ENCODE measurements around the gene GSK3B.

Gene GSK3B

DNA sequence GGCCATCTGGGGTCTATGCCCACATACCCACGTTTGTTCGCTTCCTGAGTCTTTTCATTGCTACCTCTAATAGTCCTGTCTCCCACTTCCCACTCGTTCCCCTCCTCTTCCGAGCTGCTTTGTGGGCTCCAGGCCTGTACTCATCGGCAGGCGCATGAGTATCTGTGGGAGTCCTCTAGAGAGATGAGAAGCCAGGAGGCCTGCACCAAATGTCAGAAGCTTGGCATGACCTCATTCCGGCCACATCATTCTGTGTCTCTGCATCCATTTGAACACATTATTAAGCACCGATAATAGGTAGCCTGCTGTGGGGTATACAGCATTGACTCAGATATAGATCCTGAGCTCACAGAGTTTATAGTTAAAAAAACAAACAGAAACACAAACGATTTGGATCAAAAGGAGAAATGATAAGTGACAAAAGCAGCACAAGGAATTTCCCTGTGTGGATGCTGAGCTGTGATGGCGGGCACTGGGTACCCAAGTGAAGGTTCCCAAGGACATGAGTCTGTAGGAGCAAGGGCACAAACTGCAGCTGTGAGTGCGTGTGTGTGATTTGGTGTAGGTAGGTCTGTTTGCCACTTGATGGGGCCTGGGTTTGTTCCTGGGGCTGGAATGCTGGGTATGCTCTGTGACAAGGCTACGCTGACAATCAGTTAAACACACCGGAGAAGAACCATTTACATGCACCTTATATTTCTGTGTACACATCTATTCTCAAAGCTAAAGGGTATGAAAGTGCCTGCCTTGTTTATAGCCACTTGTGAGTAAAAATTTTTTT, 276.5 kb downstream of the GSK3B start:
- DNase-seq (ENCODE audit: low spot score), result no peak

DNA sequence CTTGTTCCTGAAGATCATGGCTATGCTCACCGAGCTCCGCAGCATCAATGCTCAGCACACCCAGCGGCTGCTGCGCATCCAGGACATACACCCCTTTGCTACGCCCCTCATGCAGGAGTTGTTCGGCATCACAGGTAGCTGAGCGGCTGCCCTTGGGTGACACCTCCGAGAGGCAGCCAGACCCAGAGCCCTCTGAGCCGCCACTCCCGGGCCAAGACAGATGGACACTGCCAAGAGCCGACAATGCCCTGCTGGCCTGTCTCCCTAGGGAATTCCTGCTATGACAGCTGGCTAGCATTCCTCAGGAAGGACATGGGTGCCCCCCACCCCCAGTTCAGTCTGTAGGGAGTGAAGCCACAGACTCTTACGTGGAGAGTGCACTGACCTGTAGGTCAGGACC, 277.2 kb downstream of the GSK3B start:
- DNase-seq (ENCODE audit: low spot score), result no peak

DNA sequence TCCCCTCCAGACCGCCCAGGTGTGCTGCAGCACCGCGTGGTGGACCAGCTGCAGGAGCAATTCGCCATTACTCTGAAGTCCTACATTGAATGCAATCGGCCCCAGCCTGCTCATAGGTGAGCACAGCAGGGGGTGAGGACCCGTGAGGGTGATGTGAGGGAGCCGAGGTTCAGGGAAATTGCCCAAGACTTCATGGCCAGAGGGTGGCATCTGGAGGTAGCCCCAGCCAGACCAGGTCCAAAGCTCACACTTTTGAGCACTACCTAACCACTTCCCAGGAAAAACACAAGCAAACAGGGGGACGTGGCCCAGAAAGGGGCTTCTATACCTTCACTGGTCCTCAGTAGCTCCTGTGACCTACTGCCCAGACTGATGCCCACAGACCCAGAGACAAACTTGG, 278.5 kb downstream of the GSK3B start:
- DNase-seq (ENCODE audit: low spot score), result no peak

DNA sequence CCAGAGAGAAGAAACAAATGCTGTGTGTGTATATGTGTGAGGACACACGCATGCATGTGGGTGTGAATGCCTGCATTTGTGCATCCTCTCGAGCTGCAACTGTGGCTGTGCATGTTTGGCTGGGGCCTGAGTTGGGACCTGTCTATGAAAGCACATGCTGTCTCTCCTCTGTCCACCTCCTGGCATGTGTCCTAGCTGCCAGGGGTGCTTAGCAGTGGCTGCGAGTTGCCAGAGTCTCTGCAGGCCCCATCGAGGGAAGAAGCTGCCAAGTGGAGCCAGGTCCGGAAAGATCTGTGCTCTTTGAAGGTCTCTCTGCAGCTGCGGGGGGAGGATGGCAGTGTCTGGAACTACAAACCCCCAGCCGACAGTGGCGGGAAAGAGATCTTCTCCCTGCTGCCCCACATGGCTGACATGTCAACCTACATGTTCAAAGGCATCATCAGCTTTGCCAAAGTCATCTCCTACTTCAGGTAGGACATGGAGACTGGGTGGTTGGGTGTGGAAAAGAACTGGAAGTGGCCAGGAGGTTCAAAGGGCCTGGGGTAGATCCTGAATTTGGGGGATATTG, 281.7 kb downstream of the GSK3B start:
- no peak for DNase-seq (ENCODE audit: low spot score)

DNA sequence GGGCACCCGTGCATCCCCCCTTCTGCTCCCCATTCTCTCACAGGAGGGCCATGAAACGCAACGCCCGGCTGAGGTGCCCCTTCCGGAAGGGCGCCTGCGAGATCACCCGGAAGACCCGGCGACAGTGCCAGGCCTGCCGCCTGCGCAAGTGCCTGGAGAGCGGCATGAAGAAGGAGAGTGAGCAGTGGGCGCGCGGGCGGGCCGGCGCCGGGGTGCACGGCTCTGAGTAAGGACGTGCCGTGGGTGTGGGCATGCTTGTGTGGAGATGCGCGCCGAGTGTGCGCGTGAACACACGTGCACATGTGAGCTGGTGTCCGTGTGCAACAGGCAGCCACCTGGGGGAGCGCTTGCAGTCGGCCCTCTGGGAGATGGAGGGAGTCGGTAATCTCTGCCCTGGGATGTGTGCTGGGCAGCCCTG, 284.2 kb downstream of the GSK3B start:
- DNase-seq (ENCODE audit: low spot score), result peak; percentile 25

DNA sequence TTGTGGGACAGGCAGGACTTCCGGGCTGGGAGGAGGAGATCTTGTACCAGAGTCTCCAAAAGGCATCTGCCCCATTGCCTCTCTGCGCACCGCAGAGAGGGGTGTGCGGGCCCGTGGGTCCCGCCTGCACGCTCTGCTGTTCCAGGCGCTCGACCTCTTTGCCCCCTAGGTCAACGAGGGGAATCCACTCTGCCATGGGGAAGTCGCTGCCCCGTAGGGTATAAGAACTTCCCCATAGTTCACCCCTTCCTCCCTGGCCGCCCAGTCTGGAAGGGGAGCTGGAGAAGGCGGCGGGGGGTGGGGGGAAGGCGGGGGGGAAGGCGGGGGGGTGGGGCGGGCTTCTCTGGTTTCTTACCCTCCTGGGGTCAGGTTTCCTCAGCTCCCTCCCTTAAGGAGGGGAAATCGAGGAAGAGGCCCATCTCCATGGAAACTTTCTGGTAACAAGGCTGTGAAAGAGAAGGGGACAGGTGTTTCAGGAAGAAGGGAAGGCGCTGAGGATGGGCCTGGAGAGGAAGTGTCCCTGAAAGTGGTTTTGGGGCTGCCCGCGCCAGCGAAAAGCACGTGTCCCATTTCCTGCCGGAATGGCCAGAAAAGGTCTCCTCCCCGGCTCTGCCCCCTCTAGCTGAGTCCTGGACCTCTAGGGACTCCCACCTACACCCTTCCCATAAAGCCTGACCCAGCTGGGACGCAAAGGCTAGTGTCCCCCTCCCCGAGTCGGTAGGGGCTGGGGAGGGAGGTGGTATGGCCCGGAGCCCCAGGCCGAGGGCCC, 284.8 kb downstream of the GSK3B start:
- no peak for DNase-seq (ENCODE audit: low spot score)

DNA sequence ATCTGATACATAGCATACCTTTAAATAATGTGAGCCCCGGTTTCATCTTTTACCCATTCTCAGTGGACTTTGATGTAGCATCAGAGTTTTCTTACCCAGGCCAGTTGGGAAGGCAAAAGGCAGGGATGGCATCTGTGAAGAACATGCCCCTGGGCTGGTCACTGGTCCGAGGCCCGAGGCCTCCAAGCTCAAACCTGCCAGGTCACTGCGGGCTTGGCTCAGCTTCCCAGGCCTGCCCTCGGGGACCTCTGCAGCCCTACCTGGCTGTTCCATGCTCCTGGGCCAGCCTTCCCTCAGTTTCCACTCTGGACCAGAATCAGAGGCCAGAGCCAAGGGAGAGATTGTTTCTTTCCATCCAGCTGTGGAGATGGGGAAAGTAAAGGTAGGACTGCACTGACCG, 285.4 kb downstream of the GSK3B start:
- DNase-seq (ENCODE audit: low spot score), result no peak

DNA sequence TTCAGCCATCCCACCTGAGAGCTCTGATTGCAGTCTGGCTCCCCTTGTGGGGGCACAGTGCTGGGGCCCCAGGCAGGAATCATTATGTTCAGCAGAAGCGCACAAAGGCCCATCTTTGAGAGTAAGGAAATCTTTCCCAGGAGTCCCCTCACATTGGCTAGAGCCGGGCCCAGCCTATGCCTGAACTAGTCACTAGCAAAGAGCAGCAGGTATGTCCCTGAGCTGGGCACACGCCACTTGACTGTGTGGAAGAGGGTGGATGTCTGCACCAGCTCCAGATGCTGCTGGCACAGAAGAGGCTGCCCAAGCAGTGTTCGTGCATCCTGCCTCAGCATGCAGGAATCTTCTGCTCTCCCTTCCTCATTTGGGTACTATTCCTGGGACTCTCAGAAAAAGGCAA, 286.0 kb downstream of the GSK3B start:
- no peak for DNase-seq (ENCODE audit: low spot score)

DNA sequence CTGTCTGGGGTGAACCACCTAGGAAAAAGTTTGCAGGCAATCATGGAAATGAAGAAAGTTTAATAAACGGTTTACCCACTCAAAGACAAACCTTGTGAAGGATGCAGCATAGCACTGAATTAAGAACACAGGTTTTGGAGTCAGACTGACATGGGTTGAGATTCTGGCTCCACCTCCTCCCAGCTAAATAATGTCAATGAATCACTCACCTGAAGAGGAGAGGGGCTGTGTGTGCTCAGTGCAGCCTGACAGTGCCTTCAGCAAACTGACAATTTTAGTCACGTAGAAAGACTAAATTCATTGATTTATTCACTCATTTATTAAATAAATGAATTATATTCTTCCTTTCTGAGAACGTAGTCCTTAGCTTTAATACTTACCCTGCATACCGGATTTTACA, 293.4 kb downstream of the GSK3B start:
- DNase-seq (ENCODE audit: low spot score), result no peak

DNA sequence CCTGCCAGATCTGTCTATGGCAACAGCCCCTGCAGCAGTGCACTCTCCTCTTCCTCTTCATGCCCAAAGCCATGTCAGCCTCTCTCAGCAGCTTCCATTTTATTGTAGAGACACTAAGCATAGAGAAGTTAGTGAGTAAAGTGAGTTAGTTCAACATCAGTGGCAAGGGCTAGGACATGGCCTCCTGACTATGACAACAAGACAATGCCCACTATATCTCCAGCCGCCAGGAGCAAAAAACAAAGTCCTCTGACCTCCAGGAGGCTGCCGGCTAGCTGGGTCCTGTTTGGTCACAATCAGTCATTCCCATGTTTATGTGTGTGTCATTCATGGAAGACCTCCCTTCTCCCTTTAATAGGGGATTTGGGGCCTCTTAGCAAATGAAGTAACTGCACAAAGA, 297.5 kb downstream of the GSK3B start:
- no peak for DNase-seq (ENCODE audit: low spot score)

DNA sequence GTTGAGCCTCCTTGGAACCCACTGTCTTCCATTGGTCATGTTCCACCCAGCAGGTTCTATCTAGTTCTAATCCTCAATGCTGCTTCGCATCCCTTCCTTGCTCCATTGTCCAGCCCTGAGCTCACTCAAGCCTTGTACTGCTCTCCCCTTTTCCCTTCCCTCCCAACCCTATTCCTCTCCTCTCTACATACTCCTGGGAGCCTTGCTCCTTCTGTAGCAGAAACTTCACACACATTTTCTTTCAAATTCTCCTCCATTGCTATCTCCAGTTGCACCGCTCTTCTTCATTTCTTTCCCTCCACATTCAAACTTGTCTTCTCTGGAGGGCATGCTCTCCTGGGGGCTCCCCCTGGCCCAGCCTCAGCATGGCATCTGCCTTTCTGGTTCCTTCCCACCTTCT, 297.9 kb downstream of the GSK3B start:
- no peak for DNase-seq (ENCODE audit: low spot score)

DNA sequence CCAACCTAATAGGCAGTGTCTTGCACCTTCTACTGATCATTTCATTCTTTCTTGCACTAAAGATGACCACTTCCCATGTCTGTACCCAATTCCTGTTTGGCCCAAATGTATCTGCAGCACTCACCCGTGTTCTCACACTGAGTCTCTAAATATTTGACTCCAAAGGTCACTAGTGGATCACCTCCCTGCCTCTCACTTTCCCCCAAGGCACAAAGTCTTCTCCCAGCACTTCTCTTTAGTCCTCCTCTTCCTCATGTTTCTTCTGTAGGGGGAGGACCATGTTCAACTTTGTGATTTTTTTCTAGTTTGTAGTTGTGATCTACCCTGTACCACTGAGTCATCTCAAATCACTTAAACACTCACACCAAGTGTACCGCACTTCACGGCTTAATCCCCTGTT, 298.4 kb downstream of the GSK3B start:
- no peak for DNase-seq (ENCODE audit: low spot score)

DNA sequence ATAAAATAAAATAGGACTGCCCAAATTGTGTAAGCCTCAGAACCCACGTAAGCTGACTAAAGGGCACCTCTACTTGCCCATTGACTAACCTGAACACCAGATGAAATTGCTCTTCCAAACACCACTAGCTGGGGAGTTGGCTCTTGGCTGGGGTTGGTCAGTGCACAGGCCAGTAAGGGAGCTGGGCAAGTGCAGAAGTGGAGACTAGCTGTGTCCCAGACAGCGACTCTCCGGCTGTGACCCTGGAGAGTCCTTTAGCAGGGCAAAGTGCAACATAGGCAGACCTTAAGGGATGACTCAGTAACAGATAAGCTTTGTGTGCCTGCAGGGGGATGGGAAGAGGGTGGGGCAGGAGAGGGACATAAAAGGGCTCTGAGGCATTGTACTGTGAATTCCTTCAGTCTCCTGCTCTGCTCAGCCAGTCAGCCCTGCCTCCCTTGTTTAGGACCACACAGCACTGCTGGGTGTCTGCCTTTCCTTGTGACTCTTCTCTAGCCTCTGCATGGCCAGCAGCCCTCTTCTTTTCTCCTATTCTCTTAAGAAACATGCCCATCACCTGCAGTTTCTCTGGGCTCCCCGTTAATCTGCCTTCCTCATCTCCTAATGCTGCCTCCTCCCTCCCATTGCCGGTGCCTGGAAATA, 299.2 kb downstream of the GSK3B start:
- DNase-seq (ENCODE audit: low spot score), result no peak

DNA sequence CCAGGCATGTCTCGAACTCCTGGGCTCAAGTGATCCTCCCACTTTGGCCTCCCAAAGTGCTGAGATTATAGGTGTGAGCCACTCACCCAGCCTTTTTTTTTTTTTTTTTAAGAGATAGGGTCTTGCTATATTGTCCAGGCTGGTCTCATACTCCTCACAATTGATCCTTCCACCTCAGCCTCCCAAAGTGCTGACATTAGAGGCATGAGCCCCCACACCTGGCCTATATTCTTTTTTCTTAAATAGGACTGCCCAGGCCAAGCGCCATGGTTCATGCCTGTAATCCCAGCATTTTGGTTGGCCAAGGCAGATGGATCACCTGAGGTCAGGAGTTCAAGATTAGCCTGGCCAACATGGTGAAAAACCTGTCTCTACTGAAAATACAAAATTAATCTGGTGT, 299.8 kb downstream of the GSK3B start:
- DNase-seq (ENCODE audit: low spot score), result no peak

DNA sequence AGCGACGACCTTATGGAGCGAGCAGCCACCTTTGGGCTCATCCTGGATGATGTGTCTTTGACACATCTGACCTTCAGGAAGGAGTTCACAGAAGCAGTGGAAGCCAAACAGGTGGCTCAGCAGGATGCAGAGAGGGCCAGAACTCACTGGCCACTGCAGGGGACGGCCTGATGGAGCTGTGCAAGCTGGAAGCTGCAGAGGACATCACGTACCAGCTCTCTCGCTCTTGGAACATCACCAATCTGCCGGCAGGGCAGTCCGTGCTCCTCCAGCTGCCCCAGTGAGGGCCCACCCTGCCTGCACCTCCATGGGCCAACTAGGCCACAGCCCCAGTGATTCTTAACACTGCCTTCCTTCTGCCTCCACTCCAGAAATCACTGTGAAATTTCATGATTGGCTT, 302.0 kb downstream of the GSK3B start:
- no peak for DNase-seq (ENCODE audit: low spot score)

DNA sequence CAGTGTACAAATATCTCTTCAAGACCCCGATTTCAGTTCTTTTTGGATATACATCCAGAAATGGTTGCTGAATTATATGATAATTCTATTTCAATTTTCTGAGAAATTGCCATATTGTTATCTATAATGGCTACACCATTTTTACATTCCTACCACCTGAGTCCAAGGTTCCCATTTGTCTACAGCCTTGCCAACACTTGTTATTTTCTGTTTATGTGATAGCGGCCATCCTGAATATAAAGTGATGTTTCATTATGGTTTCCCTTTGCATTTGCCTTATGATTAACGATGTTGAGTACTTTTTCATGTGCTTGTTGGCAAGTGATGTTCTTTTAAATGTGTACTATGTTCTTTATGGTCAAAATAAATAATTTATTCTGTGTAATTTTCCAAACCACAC, 303.9 kb downstream of the GSK3B start:
- no peak for DNase-seq (ENCODE audit: low spot score)

DNA sequence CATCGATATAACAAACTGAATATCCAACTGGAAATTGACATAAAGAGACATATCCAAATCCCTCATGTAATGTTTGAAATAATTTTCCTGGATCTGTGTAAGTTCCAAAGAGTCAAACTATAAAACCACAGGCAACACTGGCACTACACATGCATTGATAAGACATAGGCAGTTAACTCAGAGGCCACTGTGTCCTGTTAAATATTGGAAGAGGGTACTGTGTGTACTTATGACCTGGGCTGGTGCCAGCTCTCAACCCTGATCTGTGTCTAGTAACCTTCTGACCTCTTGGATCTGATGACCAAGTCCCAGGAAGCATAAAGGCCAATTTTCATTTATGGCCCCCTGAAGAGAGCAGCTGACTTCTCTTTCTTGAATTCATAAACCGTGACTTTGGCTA, 307.8 kb downstream of the GSK3B start:
- no peak for DNase-seq (ENCODE audit: low spot score)

DNA sequence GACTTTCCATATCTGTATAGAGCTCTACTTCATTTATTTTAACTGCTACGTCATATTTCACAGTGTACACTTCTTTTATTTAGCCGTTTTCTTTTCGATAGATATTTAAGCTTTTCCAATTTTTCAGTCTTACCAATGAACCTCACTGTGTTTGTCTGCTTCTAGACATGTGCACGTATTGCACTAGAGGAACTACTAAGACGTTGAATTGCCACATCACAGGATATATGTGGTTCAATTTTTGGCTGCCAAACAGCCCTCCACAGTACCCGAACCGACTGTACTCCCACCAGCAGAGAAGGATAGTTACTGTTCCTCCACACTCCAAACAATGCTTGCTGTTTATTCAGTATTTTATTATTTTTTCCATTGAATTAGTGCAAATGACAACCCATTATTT, 310.4 kb downstream of the GSK3B start:
- DNase-seq (ENCODE audit: low spot score), result no peak

DNA sequence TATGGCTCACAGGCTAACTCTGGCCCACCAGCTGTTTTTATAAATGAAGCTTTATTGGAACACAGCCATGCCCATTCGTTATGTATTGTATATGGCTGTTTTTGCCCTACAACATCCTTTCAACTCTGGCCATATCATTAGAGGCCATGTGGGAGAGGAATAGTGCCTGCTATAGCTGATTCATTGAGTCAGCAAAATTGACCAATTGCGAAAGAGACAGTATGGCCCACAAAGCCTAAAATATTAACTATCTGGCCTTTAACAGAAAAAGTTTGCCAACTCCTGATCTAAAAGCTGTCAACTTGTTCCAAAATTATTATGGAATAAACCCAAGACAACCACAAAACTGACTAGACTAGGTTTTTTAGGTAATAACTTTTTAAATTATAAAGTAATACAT, 311.0 kb downstream of the GSK3B start:
- no peak for DNase-seq (ENCODE audit: low spot score)

DNA sequence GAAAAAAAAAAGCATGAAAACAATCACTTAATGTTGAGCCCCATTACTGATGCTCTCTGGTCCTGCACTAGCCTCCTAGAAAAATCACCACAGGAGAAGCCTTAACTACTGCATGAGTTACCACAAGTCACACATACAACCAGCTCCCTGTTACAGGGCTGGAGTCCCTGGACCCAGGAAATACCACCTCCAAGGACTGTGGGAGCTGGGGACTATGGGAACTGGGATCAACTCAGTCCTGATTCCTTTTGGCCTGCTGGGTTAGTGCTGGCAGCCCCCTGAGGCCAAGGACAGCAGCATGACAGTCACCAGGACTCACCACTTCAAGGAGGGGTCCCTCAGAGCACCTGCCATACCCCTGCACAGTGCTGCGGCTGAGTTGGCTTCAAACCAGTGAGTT, 311.8 kb downstream of the GSK3B start:
- DNase-seq (ENCODE audit: low spot score), result no peak

DNA sequence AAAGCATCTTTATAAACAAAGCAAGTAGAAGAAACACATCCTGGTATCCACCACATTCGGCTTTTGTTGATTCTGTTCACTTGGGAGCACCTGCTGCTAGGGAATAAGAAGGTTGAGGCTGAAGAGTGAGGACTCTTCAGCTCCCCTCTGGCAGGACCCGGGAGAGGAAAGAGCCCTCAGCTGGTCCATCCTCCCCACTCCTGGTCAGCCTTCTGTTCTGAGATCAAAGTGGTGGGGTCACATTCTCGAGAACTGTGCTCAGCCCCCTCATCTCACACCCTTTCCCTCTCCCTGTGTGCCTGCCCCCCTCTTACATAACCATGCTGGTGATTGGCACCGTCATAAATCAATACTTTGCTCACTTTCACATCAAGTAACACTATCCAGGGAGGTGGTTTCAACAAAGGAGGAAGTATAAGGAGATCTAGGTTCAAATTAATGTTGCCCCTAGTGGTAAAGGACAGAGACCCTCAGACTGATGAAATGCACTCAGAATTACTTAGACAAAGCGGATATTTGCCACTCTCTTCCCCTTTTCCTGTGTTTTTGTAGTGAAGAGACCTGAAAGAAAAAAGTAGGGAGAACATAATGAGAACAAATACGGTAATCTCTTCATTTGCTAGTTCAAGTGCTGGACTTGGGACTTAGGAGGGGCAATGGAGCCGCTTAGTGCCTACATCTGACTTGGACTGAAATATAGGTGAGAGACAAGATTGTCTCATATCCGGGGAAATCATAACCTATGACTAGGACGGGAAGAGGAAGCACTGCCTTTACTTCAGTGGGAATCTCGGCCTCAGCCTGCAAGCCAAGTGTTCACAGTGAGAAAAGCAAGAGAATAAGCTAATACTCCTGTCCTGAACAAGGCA, 312.7 kb downstream of the GSK3B start, which contains the start of gene NR1I2:
TSS of gene NR1I2 (plus strand) at position 772 of the 869 bp plus-strand sequence.
- DNase-seq (ENCODE audit: low spot score), result no peak
